AG10803 (cell line): ENCODE results near the gene APBB2.
A peak's percentile ranks its signal among the peaks of the same experiment; 100 is the strongest.

Experiments
- DNase-seq: peaks from one replicate; pipeline ENCODE4 v3.0.0; 2010; ENCODE audit warnings: low read depth
- H3K4me3 ChIP-seq: 2 replicates; pipeline ENCODE4 v1.5.1; 2011; ENCODE audit warnings: mild to moderate bottlenecking, low read length, control low read depth
- CTCF ChIP-seq: conservative IDR thresholded peaks from 2 replicates; pipeline ENCODE4 v1.5.1; 2011; ENCODE audit warnings: mild to moderate bottlenecking, low read length, control low read depth, inconsistent platforms

APBB2 gene

GRCh38 chr4:40953283-40954087, 260.9 kb downstream of the APBB2 start:
- no peak for TF ChIP-seq CTCF
- no peak overlapping the region for H3K4me3 ChIP-seq
- peak; percentile 73 for DNase-seq

DNA sequence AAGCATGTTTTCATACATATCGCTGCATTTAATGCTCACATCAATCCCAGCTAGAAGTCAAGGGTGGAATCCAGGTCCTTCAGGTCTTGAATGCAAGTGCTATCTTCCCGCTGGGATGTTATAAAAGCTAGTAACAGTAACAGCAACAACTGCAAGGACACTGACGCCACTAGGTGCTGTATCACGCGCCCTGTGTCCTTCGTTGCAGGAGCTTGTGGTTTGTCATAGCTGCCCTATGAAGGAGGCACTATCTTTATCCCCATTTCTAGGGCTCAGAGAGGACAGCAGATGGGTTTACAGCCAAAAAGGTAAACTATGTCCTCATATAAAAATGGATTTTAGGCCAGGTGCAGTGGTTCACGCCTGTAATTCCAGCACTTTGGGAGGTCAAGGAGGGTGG, 261.7 kb downstream of the APBB2 start:
- H3K4me3 ChIP-seq, result no peak overlapping the region
- no peak for DNase-seq
- TF ChIP-seq CTCF, result no peak

GRCh38 chr4:40952217-40952616, 262.1 kb downstream of the APBB2 start:
- no peak for TF ChIP-seq CTCF
- H3K4me3 ChIP-seq, result no peak overlapping the region
- no peak for DNase-seq

- no peak for DNase-seq
- no peak overlapping the region for H3K4me3 ChIP-seq
- TF ChIP-seq CTCF, result no peak
Observed at GRCh38 chr4:40951026-40951425, 263.3 kb downstream of the APBB2 start.

- TF ChIP-seq CTCF, result no peak
- no peak for DNase-seq
- no peak overlapping the region for H3K4me3 ChIP-seq
Observed at GRCh38 chr4:40949358-40950100, 264.8 kb downstream of the APBB2 start.

DNA sequence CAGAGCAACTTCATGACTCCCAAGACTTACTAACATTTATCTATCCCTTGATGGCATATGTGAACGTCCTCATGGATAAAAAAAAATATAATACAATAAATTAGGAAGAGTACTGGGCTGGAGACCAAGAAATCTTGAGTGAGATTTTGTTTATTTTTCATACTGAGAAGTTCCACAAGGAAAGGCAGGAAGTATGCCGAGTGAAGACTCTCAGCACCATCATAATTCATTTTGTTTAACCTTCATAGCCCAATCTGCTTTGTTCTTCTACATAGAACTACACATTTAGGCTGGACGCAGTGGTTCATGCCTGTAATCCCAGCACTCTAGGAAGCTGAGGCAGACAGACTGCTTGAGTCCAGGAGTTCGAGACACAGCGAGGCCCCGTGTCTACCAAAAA, 266.3 kb downstream of the APBB2 start:
- no peak for TF ChIP-seq CTCF
- no peak overlapping the region for H3K4me3 ChIP-seq
- DNase-seq, result no peak

DNA sequence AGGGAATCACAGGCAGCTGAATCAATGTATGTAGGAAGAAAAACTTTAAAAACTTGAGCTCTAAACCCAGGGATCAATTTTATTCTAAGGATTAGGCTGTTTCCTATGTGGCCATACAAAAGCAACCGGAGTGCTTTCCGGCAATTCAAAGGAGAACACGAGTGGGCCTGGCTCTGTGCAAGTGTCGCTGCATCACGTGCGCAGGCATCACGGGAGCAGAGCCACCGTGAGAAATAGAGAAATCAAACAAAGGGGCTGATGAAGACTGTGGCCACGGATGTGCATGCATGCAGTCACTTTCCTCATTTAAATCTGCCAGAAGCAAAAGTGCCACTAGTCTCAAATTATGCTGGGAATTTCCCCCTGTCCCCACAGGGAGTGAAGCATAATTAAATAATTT, 267.7 kb downstream of the APBB2 start:
- no peak for DNase-seq
- TF ChIP-seq CTCF, result no peak

More for the DNA sequence above, 267.7 kb downstream of the APBB2 start:
- no peak overlapping the region for H3K4me3 ChIP-seq
